ENCODE data around the gene CHN2.

- TF ChIP-seq RAD21 (conservative IDR thresholded peaks at IDR 0.05 in 1 of 2, IDR thresholded peaks at IDR 0.05 in 1 of 2) (no peak), ZNF302 (CRISPR knock-in tag; IDR thresholded peaks at IDR 0.05) (no peak), ESRRA (IDR thresholded peaks at IDR 0.05; ENCODE audit: borderline replicate concordance, low read length) (no peak), EHF (CRISPR knock-in tag; IDR thresholded peaks at IDR 0.05) (no peak), CHD4 (IDR thresholded peaks at IDR 0.05; ENCODE audit: borderline replicate concordance) (no peak), EP300 (IDR thresholded peaks at IDR 0.05) (no peak), KDM1A (IDR thresholded peaks at IDR 0.05; ENCODE audit: low read depth) (no peak), CTCF (IDR thresholded peaks at IDR 0.05) (no peak), RARB (CRISPR knock-in tag; IDR thresholded peaks at IDR 0.05) (no peak), POLR2A (IDR thresholded peaks at IDR 0.05; ENCODE audit: low read length) (no peak), CEBPB (IDR thresholded peaks at IDR 0.05) (no peak), JUN (IDR thresholded peaks at IDR 0.05) (no peak)
- TF ChIP-seq, protein P1, sequence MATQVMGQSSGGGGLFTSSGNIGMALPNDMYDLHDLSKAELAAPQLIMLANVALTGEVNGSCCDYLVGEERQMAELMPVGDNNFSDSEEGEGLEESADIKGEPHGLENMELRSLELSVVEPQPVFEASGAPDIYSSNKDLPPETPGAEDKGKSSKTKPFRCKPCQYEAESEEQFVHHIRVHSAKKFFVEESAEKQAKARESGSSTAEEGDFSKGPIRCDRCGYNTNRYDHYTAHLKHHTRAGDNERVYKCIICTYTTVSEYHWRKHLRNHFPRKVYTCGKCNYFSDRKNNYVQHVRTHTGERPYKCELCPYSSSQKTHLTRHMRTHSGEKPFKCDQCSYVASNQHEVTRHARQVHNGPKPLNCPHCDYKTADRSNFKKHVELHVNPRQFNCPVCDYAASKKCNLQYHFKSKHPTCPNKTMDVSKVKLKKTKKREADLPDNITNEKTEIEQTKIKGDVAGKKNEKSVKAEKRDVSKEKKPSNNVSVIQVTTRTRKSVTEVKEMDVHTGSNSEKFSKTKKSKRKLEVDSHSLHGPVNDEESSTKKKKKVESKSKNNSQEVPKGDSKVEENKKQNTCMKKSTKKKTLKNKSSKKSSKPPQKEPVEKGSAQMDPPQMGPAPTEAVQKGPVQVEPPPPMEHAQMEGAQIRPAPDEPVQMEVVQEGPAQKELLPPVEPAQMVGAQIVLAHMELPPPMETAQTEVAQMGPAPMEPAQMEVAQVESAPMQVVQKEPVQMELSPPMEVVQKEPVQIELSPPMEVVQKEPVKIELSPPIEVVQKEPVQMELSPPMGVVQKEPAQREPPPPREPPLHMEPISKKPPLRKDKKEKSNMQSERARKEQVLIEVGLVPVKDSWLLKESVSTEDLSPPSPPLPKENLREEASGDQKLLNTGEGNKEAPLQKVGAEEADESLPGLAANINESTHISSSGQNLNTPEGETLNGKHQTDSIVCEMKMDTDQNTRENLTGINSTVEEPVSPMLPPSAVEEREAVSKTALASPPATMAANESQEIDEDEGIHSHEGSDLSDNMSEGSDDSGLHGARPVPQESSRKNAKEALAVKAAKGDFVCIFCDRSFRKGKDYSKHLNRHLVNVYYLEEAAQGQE (IDR thresholded peaks at IDR 0.05): no peak
- TF ChIP-seq, protein P2, sequence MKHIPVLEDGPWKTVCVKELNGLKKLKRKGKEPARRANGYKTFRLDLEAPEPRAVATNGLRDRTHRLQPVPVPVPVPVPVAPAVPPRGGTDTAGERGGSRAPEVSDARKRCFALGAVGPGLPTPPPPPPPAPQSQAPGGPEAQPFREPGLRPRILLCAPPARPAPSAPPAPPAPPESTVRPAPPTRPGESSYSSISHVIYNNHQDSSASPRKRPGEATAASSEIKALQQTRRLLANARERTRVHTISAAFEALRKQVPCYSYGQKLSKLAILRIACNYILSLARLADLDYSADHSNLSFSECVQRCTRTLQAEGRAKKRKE (CRISPR knock-in tag; IDR thresholded peaks at IDR 0.05; ENCODE audit: low read depth): no peak
Observed at GRCh38 chr7:29457565-29458011, 263.0 kb downstream of the CHN2 start.

Measured in A549 (cell line).